Peyer's patch (tissue), 4 donors: ENCODE measurements around the gene PLPPR5. TPM values are rescaled to one million over a fixed set of nuclear protein-coding genes. Genes with fewer than 3 reads are reported as not detected.

Experiments used
- DNase-seq, 3 donors: peaks; one replicate each; pipeline ENCODE4 v3.0.0-alpha.2; 2017 to 2019
- H3K27ac ChIP-seq, 4 donors: fragments of 200-600 bp; sonication (generic); one replicate each; pipeline ENCODE4 v1.5.1; 2016 to 2019
- H3K27me3 ChIP-seq, 2 donors: fragments of 200-600 bp; sonication (generic); one replicate each; pipeline ENCODE4 v1.5.1; 2019
- H3K36me3 ChIP-seq, 3 donors: fragments of 200-600 bp; sonication (generic); one replicate each; pipeline ENCODE4 v1.5.1; 2016 to 2019
- H3K4me1 ChIP-seq, 4 donors: fragments of 200-600 bp; sonication (generic); one replicate each; pipeline ENCODE4 v1.5.1; 2016 to 2019
- H3K4me3 ChIP-seq, 4 donors: fragments of 200-600 bp; sonication (generic); 1 replicate in 3 of 4; 2 replicates in 1 of 4; pipeline ENCODE4 v1.5.1; 2016 to 2019; ENCODE audit warnings: mild to moderate bottlenecking in 1 of 4
- H3K9me3 ChIP-seq, 4 donors: fragments of 200-600 bp; sonication (generic); one replicate each; pipeline ENCODE4 v1.5.1; 2016 to 2019; ENCODE audit warnings: mild to moderate bottlenecking in 1 of 4
- CTCF ChIP-seq, 6 experiments: fragments of 450-650 bp in 4 of 6; fragments of 200-600 bp in 2 of 6; sonication (generic) in 1 of 6; IDR thresholded peaks; one replicate each; pipeline ENCODE4 v1.5.1; 2017 to 2019; ENCODE audit warnings: antibody characterized with exemption in 6 of 6, mild to moderate bottlenecking in 3 of 6, moderate library complexity in 1 of 6
- POLR2A ChIP-seq, 2 donors: fragments of 450-650 bp; IDR thresholded peaks; one replicate each; pipeline ENCODE4 v1.5.1; 2017; ENCODE audit warnings: antibody characterized with exemption in 2 of 2, mild to moderate bottlenecking in 2 of 2, moderate library complexity in 2 of 2
- total RNA-seq, 4 donors: library from RNA; depleted of rRNA; stranded (reverse); fragments of >200 nt; gene quantifications; one replicate each; pipeline ENCODE4 v1.1.0, GENCODE V29; 2016

The PLPPR5 gene
- total RNA-seq, 4 donors from 2014 or later: not detected

- no peaks in the 10 kb centered on the region for H3K4me1 ChIP-seq
- no peaks in the 10 kb centered on the region for H3K36me3 ChIP-seq
- H3K27me3 ChIP-seq: no peaks in the 10 kb centered on the region
- no peak overlapping the region for H3K4me3 ChIP-seq
- no peak overlapping the region for H3K27ac ChIP-seq
- H3K9me3 ChIP-seq: no peaks in the 10 kb centered on the region
- no peak for DNase-seq
- TF ChIP-seq POLR2A (IDR thresholded peaks at IDR 0.05) (no peak), CTCF (IDR thresholded peaks at IDR 0.05) (no peak)
Measured at GRCh38 chr1:98937347-98937746, 67.3 kb downstream of the PLPPR5 start.

GRCh38 chr1:98932184-98932583 lies 72.5 kb downstream of the PLPPR5 start:
- no peaks in the 10 kb centered on the region for H3K9me3 ChIP-seq
- TF ChIP-seq POLR2A (IDR thresholded peaks at IDR 0.05): no peak
- no peak for TF ChIP-seq CTCF (IDR thresholded peaks at IDR 0.05)
- no peaks in the 10 kb centered on the region for H3K4me1 ChIP-seq
- no peaks in the 10 kb centered on the region for H3K27me3 ChIP-seq
- H3K4me3 ChIP-seq: no peak overlapping the region
- no peak for DNase-seq
- H3K27ac ChIP-seq: no peak overlapping the region
- no peaks in the 10 kb centered on the region for H3K36me3 ChIP-seq

GRCh38 chr1:98931128-98931835 lies 73.4 kb downstream of the PLPPR5 start:
- H3K36me3 ChIP-seq: no peaks in the 10 kb centered on the region
- no peak for TF ChIP-seq POLR2A (IDR thresholded peaks at IDR 0.05)
- no peak for TF ChIP-seq CTCF (IDR thresholded peaks at IDR 0.05)
- no peaks in the 10 kb centered on the region for H3K4me1 ChIP-seq
- DNase-seq: no peak
- no peak overlapping the region for H3K4me3 ChIP-seq
- H3K27me3 ChIP-seq: no peaks in the 10 kb centered on the region
- H3K9me3 ChIP-seq: no peaks in the 10 kb centered on the region
- no peak overlapping the region for H3K27ac ChIP-seq

DNA sequence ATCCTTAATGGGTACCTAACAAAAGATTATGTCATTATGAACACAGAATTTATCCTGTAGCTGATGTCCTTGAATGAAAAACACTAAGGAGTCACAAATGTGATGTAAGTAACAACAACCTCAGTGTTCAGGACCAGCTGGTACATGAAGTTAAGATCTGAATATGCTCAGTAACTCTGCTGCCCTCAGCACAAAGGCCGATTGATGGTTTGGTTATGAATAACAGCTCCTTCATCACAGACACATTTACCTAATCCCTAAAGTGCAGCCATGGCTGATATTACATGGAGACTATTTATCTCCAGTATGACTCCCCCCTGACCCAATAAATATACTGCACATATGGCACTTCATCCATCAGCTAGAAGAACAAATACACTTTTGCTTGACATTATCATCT lies 75.2 kb downstream of the PLPPR5 start:
- no peaks in the 10 kb centered on the region for H3K27me3 ChIP-seq
- no peaks in the 10 kb centered on the region for H3K4me1 ChIP-seq
- no peak overlapping the region for H3K4me3 ChIP-seq
- TF ChIP-seq CTCF (IDR thresholded peaks at IDR 0.05) (no peak), POLR2A (IDR thresholded peaks at IDR 0.05) (no peak)
- H3K36me3 ChIP-seq: no peaks in the 10 kb centered on the region
- no peak overlapping the region for H3K27ac ChIP-seq
- no peak for DNase-seq
- H3K9me3 ChIP-seq: no peaks in the 10 kb centered on the region

DNA sequence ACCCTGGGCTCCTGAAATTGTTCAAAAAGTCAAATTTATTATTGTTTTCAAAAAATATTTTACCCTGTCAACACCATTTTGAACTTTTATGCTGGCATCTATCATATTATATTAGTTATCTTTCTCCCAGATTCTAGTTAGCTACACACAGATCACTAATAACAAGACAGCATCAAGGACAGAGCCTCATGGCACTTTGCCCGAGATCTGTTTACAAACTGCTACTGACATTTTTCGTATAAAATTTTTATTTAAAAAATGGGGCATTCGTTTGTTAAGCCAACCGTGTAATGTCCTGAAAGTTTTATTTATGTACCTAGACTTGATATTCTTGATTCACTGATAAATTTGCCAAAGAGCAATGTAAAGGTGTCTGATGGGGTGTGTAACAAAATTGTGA lies 78.1 kb downstream of the PLPPR5 start:
- H3K4me3 ChIP-seq: no peak overlapping the region
- H3K27ac ChIP-seq: no peak overlapping the region
- no peaks in the 10 kb centered on the region for H3K9me3 ChIP-seq
- H3K27me3 ChIP-seq: no peaks in the 10 kb centered on the region
- no peaks in the 10 kb centered on the region for H3K36me3 ChIP-seq
- no peak for TF ChIP-seq POLR2A (IDR thresholded peaks at IDR 0.05)
- no peak for TF ChIP-seq CTCF (IDR thresholded peaks at IDR 0.05)
- DNase-seq: no peak
- H3K4me1 ChIP-seq: no peaks in the 10 kb centered on the region

DNA sequence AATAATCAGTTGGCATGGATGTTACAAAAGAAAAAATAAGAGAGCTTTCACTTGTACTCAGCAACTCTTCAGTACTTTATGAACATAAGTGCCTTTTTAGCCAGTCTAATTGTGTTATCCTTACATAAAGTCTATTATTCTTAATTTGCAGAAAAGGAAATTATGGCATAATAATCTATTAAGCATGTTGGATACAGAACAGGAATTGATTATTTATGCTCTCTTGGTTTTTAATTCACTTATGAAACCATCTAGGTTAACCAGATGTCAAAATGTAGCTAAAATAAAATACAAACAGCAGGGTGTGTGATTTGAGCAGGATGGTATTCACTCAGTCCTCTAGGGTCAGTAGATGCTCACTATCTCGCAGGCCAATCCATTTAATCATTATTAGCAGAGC lies 79.7 kb downstream of the PLPPR5 start:
- no peaks in the 10 kb centered on the region for H3K27me3 ChIP-seq
- H3K36me3 ChIP-seq: no peaks in the 10 kb centered on the region
- H3K4me1 ChIP-seq: no peaks in the 10 kb centered on the region
- TF ChIP-seq POLR2A (IDR thresholded peaks at IDR 0.05) (no peak), CTCF (IDR thresholded peaks at IDR 0.05) (no peak)
- no peaks in the 10 kb centered on the region for H3K9me3 ChIP-seq
- no peak overlapping the region for H3K27ac ChIP-seq
- no peak for DNase-seq
- H3K4me3 ChIP-seq: no peak overlapping the region
